HG03196 (cell line): ENCODE results near the gene SLC17A3.

Experiments
- ATAC-seq: cut with Tn5 transposase; IDR thresholded peaks from one replicate; pipeline ENCODE4 v1.9.1; 2021; ENCODE audit not compliant: unreplicated experiment

The SLC17A3 gene, protein sequence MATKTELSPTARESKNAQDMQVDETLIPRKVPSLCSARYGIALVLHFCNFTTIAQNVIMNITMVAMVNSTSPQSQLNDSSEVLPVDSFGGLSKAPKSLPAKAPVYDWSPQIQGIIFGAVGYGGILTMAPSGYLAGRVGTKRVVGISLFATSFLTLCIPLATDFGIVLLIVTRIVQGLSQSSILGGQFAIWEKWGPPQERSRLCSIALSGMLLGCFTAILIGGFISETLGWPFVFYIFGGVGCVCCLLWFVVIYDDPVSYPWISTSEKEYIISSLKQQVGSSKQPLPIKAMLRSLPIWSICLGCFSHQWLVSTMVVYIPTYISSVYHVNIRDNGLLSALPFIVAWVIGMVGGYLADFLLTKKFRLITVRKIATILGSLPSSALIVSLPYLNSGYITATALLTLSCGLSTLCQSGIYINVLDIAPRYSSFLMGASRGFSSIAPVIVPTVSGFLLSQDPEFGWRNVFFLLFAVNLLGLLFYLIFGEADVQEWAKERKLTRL

GRCh38 chr6:25874118-25874517 is at the start of gene SLC17A3:
TSS of gene SLC17A3 (minus strand) at chr6:25874243. CDS start at chr6:25868387, 5,856 bp downstream.
- no peak for ATAC-seq

- ATAC-seq = no peak
Measured at GRCh38 chr6:25922301-25922700, 48.3 kb upstream of the SLC17A3 start.

DNA sequence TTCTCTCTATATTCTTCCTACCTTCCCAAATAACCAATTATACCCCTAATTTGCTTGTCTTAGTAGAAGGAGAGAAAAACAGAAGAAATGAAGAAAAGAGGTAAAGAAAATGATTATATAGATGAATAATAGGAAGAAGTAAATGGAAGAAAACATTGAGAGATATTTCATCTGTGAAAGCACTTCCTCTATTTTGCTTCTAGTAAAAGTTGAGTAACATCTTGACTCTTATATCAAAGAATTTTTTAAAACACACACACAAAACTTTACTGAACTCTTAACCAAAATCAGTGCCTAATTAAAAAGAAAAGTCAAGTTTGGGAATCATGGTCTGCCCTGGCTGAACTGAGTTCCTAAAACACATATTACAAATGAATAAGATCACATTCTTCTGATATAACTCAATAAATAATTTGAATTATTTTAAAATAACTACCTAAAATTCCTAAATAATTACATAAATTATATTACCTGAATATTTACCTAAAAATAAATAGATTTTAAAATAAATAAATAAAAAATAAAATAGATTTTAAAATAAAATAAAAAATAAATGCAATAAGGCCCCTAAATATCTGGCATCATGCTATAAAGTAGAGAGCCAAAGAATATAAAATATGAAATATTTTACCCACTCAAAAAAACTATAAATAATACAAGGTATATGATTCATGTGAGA is 47.6 kb upstream of the SLC17A3 start:
- no peak for ATAC-seq

DNA sequence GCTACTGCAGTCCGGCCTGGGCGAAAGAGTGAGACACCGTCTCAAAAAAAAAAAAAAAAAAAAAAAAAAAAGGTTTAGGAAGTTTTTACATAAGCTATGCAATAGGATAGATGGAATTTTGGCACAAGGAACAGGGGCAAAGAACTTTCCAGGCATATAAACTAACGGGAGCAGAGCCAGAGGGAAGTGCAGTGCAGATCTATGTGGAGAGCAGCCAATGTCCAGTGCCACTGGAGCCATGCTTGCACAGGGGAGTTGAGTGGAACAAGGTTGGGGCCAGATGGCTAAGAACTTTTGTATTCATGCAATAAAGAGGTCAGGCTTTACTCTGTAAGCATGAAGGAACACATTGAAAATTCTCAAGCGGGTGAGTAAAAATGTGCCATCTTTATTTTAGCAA is 45.6 kb upstream of the SLC17A3 start:
- no peak for ATAC-seq

GRCh38 chr6:25918083-25918683 is 44.1 kb upstream of the SLC17A3 start:
- ATAC-seq = no peak

- no peak for ATAC-seq
Measured at GRCh38 chr6:25916789-25917490, 42.9 kb upstream of the SLC17A3 start.

DNA sequence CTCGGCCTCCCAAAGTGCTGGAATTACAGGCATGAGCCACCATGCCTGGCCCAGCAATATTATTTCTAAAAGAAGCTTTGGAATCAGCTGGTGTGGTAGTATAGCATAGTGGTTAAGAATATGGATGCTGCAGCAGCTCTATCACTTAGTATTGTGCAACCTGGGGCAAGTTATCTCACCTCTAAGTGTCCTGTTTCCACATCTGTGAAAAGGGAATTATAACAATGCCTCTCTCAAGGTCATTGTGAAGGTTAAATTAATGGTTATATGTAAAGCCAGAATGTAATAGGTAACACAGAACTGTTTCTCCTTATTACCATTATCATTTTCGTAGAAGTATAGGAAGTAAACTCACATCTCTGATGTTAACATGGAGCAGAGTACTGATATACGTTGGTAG is 42.3 kb upstream of the SLC17A3 start:
- no peak for ATAC-seq

DNA sequence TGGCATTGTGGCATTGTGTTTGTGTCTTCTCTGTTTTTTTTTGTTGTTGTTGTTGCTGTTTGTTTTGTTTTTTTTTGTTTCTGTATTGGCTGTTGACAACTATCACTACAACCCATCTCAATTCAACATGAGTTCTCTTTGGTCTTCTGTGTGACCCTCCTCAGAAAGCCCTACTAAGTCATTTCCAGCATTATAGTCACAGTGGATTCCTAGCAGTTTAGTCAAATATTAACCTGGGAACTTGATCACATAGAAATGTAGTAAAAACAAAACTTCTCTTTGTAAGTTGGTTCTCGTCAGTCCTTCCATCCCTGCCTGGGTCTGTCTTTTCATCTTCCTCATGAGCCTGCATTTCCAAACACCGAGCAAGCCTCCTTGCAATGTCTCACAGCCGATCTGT is 39.7 kb upstream of the SLC17A3 start:
- ATAC-seq = no peak

GRCh38 chr6:25911351-25911750 is 37.3 kb upstream of the SLC17A3 start:
- no peak for ATAC-seq

GRCh38 chr6:25907475-25908014 is 33.5 kb upstream of the SLC17A3 start:
- no peak for ATAC-seq

DNA sequence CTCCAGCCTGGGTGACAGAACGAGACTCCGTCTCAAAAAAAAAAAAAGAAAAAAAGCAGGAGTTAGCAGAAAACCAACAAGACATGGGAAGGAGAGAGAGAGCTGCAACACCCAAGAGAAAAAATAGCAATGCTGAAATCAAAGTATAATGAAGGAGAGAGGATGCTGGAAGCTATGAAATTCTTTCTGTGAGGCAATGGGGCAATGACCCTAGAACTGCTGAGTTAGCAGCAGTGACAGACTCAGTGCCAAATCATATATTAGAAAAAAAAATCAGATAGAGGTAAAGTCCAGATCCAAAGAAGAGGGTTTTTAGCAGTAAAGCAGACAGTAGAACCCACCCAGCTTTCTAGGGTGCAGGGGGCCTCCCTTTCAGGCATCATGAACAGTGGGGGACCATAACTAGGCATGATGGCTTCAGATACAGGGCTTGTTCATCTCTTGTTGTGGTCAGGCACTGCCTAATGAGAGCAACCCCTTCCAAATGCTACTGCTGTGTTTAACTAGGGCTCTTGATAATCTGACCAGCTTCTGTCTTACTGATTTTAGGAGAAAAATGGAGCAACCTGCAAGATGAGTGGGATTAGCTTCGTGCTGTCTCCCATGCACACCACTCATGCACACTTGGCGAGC is 29.5 kb upstream of the SLC17A3 start:
- no peak for ATAC-seq

DNA sequence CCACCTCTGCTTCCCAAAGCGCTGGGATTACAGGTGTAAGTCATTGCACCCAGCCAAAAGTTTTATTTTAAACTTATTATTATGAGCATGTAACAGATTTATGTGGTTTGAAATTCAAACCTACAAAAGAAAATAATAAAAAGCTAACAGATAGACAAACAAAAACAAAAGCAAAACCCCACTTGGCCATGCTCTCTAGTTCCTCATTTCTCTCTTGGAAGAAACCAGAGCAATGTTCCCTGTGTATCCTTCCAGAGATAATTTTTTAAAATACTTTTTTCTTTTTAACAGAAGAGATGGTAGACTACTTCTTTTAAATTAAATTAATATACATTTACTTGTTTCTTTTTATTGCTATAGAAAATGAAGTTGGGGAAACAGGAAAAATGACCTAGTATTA is 28.0 kb upstream of the SLC17A3 start:
- no peak for ATAC-seq

DNA sequence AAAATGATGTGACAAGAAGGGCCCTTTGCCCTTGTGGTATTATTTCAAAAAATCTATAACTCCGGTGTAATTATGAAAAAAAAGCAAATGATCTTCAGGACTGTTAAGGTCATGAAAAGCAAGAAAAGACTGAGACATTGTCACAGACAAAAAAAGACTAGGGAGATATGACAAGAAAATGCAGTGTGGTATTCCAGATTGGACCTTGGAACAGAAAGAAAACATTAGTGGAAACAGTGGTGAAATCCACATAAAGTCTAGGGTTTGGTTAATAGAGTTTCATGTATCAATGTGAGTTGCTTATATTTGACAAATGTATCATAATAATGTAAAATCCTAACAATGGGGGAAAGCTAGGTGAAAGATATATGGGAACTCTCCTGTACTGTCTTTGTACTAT is 26.8 kb upstream of the SLC17A3 start:
- no peak for ATAC-seq

DNA sequence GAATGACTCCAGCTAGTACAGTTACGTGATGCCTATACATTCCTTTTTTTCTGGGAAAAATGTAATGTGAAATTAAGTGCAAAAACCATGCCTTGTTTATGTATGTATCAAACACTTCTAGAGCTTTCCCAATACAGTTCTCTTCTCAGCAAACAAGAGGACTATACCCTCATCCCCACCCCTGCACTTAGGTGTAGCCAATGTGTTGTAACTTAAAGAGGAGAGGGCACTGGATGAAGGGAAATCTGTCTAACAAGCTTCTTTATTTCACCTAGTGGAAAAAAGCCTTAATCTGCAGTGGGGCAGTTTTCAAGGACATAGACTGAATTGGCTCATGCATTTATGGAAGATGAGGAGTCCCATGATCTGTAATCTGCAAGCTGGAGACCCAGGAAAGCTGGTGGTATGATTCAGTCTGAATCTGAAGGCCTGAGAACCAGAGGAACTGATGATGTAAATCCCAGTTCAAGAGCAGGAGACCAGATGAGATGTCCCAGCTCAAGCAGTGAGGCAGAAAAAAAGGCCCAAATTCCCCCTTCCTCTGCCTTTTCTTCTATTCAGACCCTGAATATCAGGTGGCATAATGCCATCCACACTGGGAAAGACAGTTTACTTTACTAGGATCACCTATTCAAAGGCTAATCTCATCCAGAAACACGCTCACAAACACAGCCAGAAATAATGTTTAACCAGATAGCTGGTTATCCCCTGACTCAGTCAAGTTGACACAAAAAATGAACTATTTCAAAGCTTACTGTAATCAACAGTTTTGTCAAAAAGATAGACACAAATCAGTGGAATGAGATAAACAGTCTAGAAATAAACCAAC is 25.8 kb upstream of the SLC17A3 start:
- no peak for ATAC-seq

DNA sequence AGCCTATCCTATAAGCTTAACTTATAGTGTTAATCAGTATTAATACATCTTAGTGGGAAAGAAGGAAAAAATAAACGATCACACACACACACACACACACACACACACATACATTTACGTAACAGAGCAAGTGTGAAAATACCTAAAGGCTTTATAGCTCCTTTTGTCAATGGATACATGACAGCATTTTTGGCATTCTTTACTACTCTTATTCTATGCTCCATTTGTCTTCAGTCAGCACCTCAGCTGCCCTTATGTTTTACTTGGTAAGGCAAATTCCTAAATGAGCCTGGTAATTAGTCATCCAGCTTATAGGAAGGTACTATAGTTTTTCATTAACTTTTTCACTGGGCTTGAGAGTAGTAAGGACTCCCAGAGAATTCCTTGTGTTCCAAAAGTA is 25.1 kb upstream of the SLC17A3 start:
- ATAC-seq = no peak

DNA sequence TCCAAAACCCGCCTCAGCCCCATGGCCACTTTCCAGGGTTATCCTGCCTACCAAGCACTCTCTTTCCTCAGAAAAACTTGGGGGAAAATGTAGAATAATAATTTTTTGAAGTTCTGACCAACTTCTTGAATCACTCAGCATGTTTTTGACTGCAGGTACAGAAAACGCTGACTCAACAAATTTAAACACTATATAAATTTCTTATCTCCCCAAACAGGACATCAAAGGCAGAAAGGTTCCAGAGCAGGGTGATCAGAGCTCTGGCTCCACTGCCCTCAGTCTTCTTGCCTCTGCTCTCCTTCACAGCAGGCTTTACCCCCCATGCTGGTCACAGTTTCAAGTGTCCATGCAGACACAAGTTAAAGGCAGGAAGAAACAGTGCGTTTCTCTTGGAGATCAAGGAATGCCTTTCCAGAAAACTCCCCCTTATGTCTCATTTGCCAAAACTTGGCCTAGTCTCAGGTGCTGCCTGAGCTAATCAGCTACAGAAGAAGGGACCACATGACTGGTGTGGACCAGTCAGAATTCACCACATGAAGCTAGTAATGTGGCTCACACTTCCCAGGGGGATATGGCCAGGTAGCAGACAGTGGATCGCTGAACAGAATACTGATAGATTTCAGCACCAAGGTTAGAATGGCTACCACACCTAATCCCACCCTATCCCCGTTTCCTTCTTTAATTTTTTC is 24.4 kb upstream of the SLC17A3 start:
- ATAC-seq = no peak

GRCh38 chr6:25896252-25896651 is 22.2 kb upstream of the SLC17A3 start:
- ATAC-seq = no peak

GRCh38 chr6:25895771-25896170 is 21.7 kb upstream of the SLC17A3 start:
- no peak for ATAC-seq

DNA sequence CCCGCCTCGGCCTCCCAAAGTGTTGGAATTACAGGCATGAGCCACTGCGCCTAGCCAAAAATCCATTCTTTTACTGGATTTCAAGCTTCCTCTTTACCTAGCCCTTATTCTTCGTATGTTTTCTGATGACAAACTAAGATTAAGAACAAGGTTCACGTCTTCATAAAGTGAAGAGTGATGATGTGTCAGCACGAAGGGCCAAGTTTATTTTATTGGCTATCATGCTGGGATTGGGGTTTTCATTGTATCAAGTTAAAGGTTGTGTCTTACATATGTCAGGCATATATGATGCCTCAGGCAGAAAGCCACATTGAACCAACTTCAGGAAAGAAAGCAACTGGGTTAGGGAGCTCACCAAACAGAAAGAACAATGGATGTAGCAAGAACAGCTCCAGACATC is 19.7 kb upstream of the SLC17A3 start:
- no peak for ATAC-seq
